Tracheal epithelial cell (primary cell): ENCODE results near the gene FALEC. TPM values are rescaled to one million over a fixed set of nuclear protein-coding genes. Genes with fewer than 3 reads are reported as not detected.

Experiments used
- total RNA-seq: library from RNA; depleted of rRNA; stranded (reverse); fragments of >200 nt; gene quantifications from 2 replicates; pipeline ENCODE4 v1.2.1, GENCODE V29; 2014

The FALEC gene
- total RNA-seq = not detected in 2 replicates

DNA sequence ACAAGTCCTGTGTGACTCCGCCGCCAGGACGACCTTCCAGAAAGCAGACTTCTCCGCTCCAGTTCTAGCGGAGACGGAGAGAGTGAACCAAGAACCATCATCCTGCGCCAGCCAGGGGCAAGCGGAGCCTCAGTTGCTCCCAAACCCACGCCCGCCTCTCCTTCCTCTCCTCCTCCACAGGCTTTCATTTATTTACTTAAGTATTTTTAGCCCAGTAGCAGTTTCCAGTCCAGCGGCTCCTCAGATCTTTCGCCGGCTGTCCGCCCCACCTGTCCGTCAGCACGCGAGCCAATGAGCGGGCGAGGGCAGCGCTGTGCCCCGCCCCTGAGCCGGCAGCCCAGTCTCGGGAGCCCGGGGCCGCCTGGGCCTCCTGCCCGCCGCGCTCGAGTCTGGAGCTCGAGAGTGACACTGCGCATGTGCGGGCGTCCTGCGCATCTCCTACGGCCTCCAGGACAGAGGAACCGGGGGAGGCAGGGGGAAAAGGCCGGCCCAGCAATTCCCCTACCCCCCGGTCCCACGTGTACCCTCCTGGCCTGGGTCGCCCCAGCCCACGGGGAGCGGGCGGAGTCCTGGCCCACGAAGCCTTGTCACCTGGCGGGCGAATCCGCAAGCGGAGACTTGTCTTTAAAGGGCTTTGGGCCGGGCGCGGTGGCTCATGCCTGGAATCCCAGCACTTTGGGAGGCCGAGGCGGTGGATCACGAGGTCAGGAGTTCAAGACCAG lies at the start of gene FALEC:
Gene FALEC, plus strand, starts transcription at position 425 of the 722 bp plus-strand sequence.

DNA sequence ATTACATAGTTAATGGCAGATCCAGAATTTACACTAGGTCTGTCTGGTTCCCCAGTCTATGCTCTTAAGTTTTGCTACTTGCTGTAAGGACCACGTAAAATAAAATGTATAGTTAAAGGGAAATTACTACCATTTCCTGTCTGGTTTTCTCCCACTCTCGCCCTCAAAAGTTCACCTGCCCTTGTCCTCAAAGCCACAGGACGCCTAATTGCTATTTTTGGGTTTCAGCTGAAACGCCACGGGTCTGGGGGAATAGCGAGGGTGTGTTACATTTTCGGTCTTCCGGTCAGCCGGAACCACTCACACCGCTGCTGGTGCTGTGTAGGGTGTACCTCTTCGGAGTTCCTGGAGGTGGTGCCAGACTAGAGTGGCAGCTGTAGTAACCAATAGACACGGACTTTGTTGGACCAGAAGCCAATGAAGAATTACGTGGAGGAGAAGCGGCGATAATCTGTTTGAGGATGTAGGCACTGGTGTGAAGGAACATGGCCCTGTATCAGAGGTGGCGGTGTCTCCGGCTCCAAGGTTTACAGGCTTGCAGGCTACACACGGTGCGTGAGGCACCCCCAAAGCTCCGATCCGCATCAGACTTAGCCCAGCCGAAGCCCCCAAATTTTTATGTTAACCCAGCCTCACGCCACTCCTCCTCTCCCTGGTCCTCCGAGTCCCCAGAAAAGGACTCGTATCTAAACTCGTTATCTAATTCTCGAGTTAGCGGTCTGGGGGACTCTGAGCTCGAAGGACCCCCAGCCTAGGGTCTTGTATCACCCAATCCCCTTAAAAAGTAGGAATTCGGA lies 28.4 kb upstream of the FALEC start, which contains the start of gene TARS2:
Gene TARS2, plus strand, starts transcription at position 454 of the 797 bp plus-strand sequence. Its CDS starts 32 bp downstream, at position 486.

DNA sequence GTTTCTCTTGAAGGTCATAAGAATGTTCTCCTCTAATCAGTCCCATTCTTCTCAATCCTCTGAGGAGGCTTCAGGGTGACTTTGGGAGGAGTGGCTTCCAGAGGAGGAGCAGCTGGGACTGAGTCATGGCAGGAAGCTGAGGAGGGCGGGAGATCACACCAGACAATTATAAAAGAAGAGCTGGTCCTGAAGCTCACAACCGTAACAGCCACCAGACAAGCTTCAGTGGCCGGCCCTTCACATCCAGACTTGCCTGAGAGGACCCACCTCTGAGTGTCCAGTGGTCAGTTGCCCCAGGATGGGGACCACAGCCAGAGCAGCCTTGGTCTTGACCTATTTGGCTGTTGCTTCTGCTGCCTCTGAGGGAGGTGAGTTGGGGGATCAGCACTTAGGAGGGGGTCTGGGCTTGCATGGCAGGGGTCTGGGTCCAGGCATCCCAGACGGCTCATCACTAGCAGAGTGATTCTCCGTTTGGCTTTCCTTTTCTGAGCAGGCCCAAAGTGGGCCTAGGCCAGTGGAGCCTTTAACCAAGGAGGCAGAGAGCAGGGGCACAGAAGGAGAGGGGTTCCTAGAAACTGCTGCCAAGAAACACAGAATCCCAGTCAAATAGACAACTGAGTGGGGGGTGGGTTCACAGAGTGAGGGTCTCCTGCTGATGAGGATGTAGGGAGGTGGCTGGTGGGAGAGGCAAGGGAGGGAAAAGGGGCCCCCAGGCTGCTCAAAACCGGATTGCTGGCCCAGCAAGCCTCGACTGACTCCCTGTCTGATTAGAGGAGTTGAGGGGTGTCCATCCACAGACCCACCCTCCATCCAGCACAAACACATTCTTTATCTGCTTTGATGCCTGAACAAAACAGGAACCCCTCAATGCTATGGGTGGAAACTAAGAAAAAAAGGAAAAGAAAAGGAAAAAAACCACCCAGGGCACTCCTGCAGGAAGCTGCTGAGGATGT lies 7.4 kb upstream of the FALEC start, which contains the start of gene ECM1:
Gene ECM1, plus strand, starts transcription at position 198 of the 953 bp plus-strand sequence. Its CDS starts 101 bp downstream, at position 299.

GRCh38 chr1:150548632-150549495 lies 33.3 kb downstream of the FALEC start, which contains the start of gene ADAMTSL4:
Gene ADAMTSL4, plus strand, starts transcription at chr1:150549408. Its CDS starts 2,881 bp downstream, at chr1:150552289.

DNA sequence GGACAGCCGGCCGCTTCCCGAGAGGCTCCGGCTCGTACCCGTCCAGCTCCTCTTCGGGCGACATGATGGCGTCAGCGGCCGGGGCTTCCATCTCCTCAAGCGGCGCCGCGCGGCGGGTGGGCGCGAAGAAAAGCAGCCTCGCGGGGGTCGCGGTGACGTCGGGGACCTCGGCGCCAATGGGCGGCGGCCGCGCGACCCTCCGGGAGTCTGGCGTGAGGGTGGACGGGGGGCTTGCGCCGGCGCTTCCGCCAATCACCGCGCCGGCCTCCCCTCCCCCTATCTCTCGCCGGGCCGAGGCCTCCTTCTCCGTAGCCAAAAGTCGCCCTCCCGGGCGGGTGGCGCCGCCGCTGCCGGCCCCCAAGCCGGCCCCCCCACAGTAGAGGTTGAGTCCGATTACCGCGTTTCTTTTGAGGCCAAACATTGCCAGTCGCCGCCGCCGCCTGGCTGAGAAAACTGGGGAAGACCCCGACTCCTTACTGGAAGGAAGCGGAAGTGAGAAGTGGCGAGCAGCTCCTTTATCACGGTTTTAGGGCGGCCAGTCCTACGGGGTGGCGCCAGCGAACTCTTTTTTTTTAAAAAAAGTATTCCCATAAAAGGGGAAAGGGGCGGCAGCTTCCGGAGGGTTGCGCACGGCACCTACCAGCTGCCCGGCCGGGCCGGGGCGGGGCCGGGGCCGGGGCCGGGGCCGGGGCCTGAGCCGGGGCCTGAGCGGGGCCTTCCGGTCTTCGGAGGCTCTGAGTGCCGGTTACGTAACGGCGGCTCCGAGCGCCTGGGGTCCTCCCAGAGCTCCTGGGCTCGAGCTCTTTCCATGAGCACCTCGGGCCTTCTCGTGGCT lies 63.8 kb downstream of the FALEC start, which contains the start of gene MCL1:
Gene MCL1, minus strand, starts transcription at position 501 of the 835 bp plus-strand sequence. Its CDS starts 80 bp downstream, at position 421.

Other genes with a start within 250 kb of the FALEC start
- 121 and 161 TPM in 2 replicates for gene APH1A, start 246.7 kb upstream of the FALEC start, total RNA-seq
- 0.48 and 0.85 TPM in 2 replicates for gene C1orf54, start 243.0 kb upstream of the FALEC start, total RNA-seq
- 5.1 and 6.3 TPM in 2 replicates for gene CIART, start 233.2 kb upstream of the FALEC start, total RNA-seq
- gene MRPS21, start 221.9 kb upstream of the FALEC start, total RNA-seq = 35.8 and 37.8 TPM in 2 replicates
- 21.4 and 23.9 TPM in 2 replicates for gene PRPF3, start 194.2 kb upstream of the FALEC start, total RNA-seq
- gene RPRD2, start 151.6 kb upstream of the FALEC start, total RNA-seq = 5.5 and 7.5 TPM in 2 replicates
- 17.8 and 23.4 TPM in 2 replicates for gene TARS2, start 28.3 kb upstream of the FALEC start, total RNA-seq
- 0.96 and 13.9 TPM in 2 replicates for gene ECM1, start 7.6 kb upstream of the FALEC start, total RNA-seq
- gene ADAMTSL4, start 33.7 kb downstream of the FALEC start, total RNA-seq = 2.4 and 3.0 TPM in 2 replicates
- gene MCL1, start 63.9 kb downstream of the FALEC start, total RNA-seq = 252 and 361 TPM in 2 replicates
- 120 and 260 TPM in 2 replicates for gene ENSA, start 113.9 kb downstream of the FALEC start, total RNA-seq
- gene GOLPH3L, start 181.4 kb downstream of the FALEC start, total RNA-seq = 11.6 and 11.7 TPM in 2 replicates
- 1.1 and 1.2 TPM in 2 replicates for gene HORMAD1, start 205.1 kb downstream of the FALEC start, total RNA-seq